ENCODE measurements around the gene SLC25A30.

- TF ChIP-seq EZH2 (optimal IDR thresholded peaks at IDR 0.05; ENCODE audit: low read depth, low read length) (no peak), CTCF (IDR thresholded peaks at IDR 0.05; ENCODE audit: low read length) (no peak)
Measured at GRCh38 chr13:45434556-45435371, 16.6 kb upstream of the SLC25A30 start.

All from MM.1S (cell line).